Fibroblast of lung (primary cell): Measurements from ENCODE around the gene MGLL. TPM values are rescaled to one million over a fixed set of nuclear protein-coding genes. Genes with fewer than 3 reads are reported as not detected.
A peak's percentile ranks its signal among the peaks of the same experiment; 100 is the strongest.

ENCODE experiments used
- DNase-seq, 2 donors: peaks; one replicate each; pipeline versions ENCODE4 v3.0.0 to v3.0.0-alpha.2; 2010; ENCODE audit warnings: low read depth in 2 of 2
- H2AFZ ChIP-seq: 2 replicates; pipeline ENCODE4 v1.5.1; 2012; ENCODE audit warnings: low read length, control low read depth, inconsistent platforms
- H3K27ac ChIP-seq: 2 replicates; pipeline ENCODE4 v1.5.1; 2011; ENCODE audit warnings: low read length, control low read depth; ENCODE audit not compliant: insufficient read depth
- H3K27me3 ChIP-seq: 2 replicates; pipeline ENCODE4 v1.5.1; 2011; ENCODE audit warnings: mild to moderate bottlenecking, low read length; ENCODE audit not compliant: control insufficient read depth, insufficient read depth
- H3K36me3 ChIP-seq: 2 replicates; pipeline ENCODE4 v1.5.1; 2011; ENCODE audit warnings: low read length; ENCODE audit not compliant: control insufficient read depth, insufficient read depth
- H3K4me1 ChIP-seq: 2 replicates; pipeline ENCODE4 v1.5.1; 2011; ENCODE audit warnings: low read length; ENCODE audit not compliant: control insufficient read depth, insufficient read depth; ENCODE audit errors: extremely low read depth
- H3K4me2 ChIP-seq: 2 replicates; pipeline ENCODE4 v1.5.1; 2011; ENCODE audit warnings: low read length, control low read depth; ENCODE audit not compliant: insufficient read depth; ENCODE audit errors: extremely low read depth
- H3K4me3 ChIP-seq, 4 experiments: fragments of 200-600 bp in 1 of 4; sonication (generic) in 1 of 4; replicated peaks in 1 of 4; 2 replicates each; pipeline ENCODE4 v1.5.1; 2011 to 2016; ENCODE audit warnings: low read length in 4 of 4, low read depth in 3 of 4, mild to moderate bottlenecking in 3 of 4, control low read depth in 2 of 4, inconsistent platforms in 1 of 4, mixed read lengths in 1 of 4; ENCODE audit not compliant: insufficient read depth in 1 of 4; ENCODE audit errors: control extremely low read depth in 1 of 4
- H3K79me2 ChIP-seq: 2 replicates; pipeline ENCODE4 v1.5.1; 2012; ENCODE audit warnings: mild to moderate bottlenecking, low read length, inconsistent platforms; ENCODE audit not compliant: control insufficient read depth, insufficient read depth
- H3K9ac ChIP-seq: 2 replicates; pipeline ENCODE4 v1.5.1; 2011; ENCODE audit warnings: mild to moderate bottlenecking, low read length, control low read depth; ENCODE audit not compliant: insufficient read depth
- H3K9me3 ChIP-seq: 2 replicates; pipeline ENCODE4 v1.5.1; 2012; ENCODE audit warnings: low read depth, low read length; ENCODE audit not compliant: control insufficient read depth, insufficient read depth
- H4K20me1 ChIP-seq: 2 replicates; pipeline ENCODE4 v1.5.1; 2011; ENCODE audit warnings: low read length; ENCODE audit not compliant: control insufficient read depth, insufficient read depth; ENCODE audit errors: extremely low read depth
- CTCF ChIP-seq, 2 donors: IDR thresholded peaks in 1 of 2; conservative IDR thresholded peaks in 1 of 2; 1 replicate in 1 of 2; 2 replicates in 1 of 2; pipeline ENCODE4 v1.5.1; 2011 to 2012; ENCODE audit warnings: low read length in 2 of 2, control low read depth in 1 of 2, inconsistent platforms in 1 of 2, low read depth in 1 of 2, mild to moderate bottlenecking in 1 of 2
- EZH2 ChIP-seq: IDR thresholded peaks from 2 replicates; pipeline ENCODE4 v1.5.1; 2012; ENCODE audit warnings: low read length, control low read depth, mild to moderate bottlenecking; ENCODE audit errors: missing control alignments
- polyA plus RNA-seq, 2 donors: library from polyadenylated mRNA; depleted of rRNA in 1 of 2; stranded (reverse) in 1 of 2; unstranded in 1 of 2; fragments of >200 nt; gene quantifications; 2 replicates each; pipeline ENCODE4 v1.2.1, GENCODE V29; 2011 to 2012; ENCODE audit warnings: missing spikeins in 1 of 2
- total RNA-seq: library from RNA; depleted of rRNA; stranded (reverse); fragments of >200 nt; gene quantifications from 2 replicates; pipeline ENCODE4 v1.2.1, GENCODE V29; 2014

The MGLL gene
- total and polyA plus RNA-seq, 2 donors (not counting 1 experiment from before 2014, with no cell fraction given) = 60.1 to 122 TPM

- no peak for TF ChIP-seq CTCF (conservative IDR thresholded peaks at IDR 0.05 in 1 of 2, IDR thresholded peaks at IDR 0.05 in 1 of 2; ENCODE audit: low read depth in 1 of 2, low read length in 2 of 2)
- TF ChIP-seq EZH2 = no peak
- H2AFZ ChIP-seq = no peak overlapping the region
- H3K27me3 ChIP-seq = no peaks in the 10 kb centered on the region
- DNase-seq = peak; percentile 49 to 82
- no peaks in the 10 kb centered on the region for H4K20me1 ChIP-seq
- no peaks in the 10 kb centered on the region for H3K79me2 ChIP-seq
- peaks cover 27% of the 10 kb centered on the region for H3K4me1 ChIP-seq
- peak overlapping the region; percentile 65 for H3K4me2 ChIP-seq
- H3K4me3 ChIP-seq = no peak overlapping the region
- peak overlapping the region; percentile 78 for H3K27ac ChIP-seq
- peaks cover 9% of the 10 kb centered on the region for H3K36me3 ChIP-seq
- no peak overlapping the region for H3K9ac ChIP-seq
- no peaks in the 10 kb centered on the region for H3K9me3 ChIP-seq
These were observed 132.2 kb downstream of the MGLL start for GRCh38 chr3:127690106-127690505.

GRCh38 chr3:127689266-127689860 lies 133.0 kb downstream of the MGLL start:
- no peaks in the 10 kb centered on the region for H4K20me1 ChIP-seq
- DNase-seq = peak in 1 of 2 donors; percentile 16
- H2AFZ ChIP-seq = no peak overlapping the region
- peaks cover 6% of the 10 kb centered on the region for H3K36me3 ChIP-seq
- H3K27me3 ChIP-seq = no peaks in the 10 kb centered on the region
- TF ChIP-seq EZH2 = no peak
- no peaks in the 10 kb centered on the region for H3K9me3 ChIP-seq
- H3K4me1 ChIP-seq = peaks cover 27% of the 10 kb centered on the region
- H3K79me2 ChIP-seq = no peaks in the 10 kb centered on the region
- no peak overlapping the region for H3K4me3 ChIP-seq
- no peak overlapping the region for H3K9ac ChIP-seq
- H3K27ac ChIP-seq = peak overlapping the region; percentile 78
- H3K4me2 ChIP-seq = no peak overlapping the region

GRCh38 chr3:127688416-127689265 lies 133.7 kb downstream of the MGLL start:
- Histone ChIP-seq H3K4me1 (peaks cover 27% of the 10 kb centered on the region), H3K27me3 (no peaks in the 10 kb centered on the region), H3K4me3 (no peak overlapping the region), H3K9me3 (no peaks in the 10 kb centered on the region), H3K27ac (no peak overlapping the region), H2AFZ (no peak overlapping the region), H3K4me2 (peak overlapping the region; percentile 16), H3K79me2 (no peaks in the 10 kb centered on the region), H3K36me3 (peaks cover 6% of the 10 kb centered on the region), H3K9ac (no peak overlapping the region), H4K20me1 (no peaks in the 10 kb centered on the region)
- TF ChIP-seq CTCF (conservative IDR thresholded peaks at IDR 0.05 in 1 of 2, IDR thresholded peaks at IDR 0.05 in 1 of 2; ENCODE audit: low read depth in 1 of 2, low read length in 2 of 2) = no peak
- no peak for TF ChIP-seq EZH2
- DNase-seq = peak; percentile 55 to 67
